HEK293T (cell line): ENCODE measurements around the gene GALNS.

ENCODE experiments used
- ARNT ChIP-seq: fragments of 450-650 bp; IDR thresholded peaks from 2 replicates; pipeline ENCODE4 v1.6.1; 2017; ENCODE audit warnings: mild to moderate bottlenecking
- BHLHE40 ChIP-seq: fragments of 450-650 bp; IDR thresholded peaks from 2 replicates; pipeline ENCODE4 v1.6.1; 2016; ENCODE audit warnings: mild to moderate bottlenecking, moderate library complexity, borderline replicate concordance
- CTBP1 ChIP-seq: fragments of 450-650 bp; IDR thresholded peaks from 2 replicates; pipeline ENCODE4 v1.6.1; 2016; ENCODE audit warnings: borderline replicate concordance
- FOXA1 ChIP-seq: fragments of 450-650 bp; IDR thresholded peaks from 2 replicates; pipeline ENCODE4 v1.6.1; 2016; ENCODE audit warnings: mild to moderate bottlenecking
- FOXK2 ChIP-seq: fragments of 450-650 bp; IDR thresholded peaks from 2 replicates; pipeline ENCODE4 v1.6.1; 2016; ENCODE audit warnings: mild to moderate bottlenecking
- FOXM1 ChIP-seq: fragments of 450-650 bp; IDR thresholded peaks from 2 replicates; pipeline ENCODE4 v1.6.1; 2017; ENCODE audit warnings: mild to moderate bottlenecking, borderline replicate concordance
- L3MBTL2 ChIP-seq: fragments of 450-650 bp; conservative IDR thresholded peaks from 2 replicates; pipeline ENCODE4 v1.6.1; 2016; ENCODE audit warnings: mild to moderate bottlenecking
- LEF1 ChIP-seq: fragments of 450-650 bp; IDR thresholded peaks from 2 replicates; pipeline ENCODE4 v1.6.1; 2017; ENCODE audit warnings: mild to moderate bottlenecking, borderline replicate concordance
- SP1 ChIP-seq: fragments of 450-650 bp; IDR thresholded peaks from 2 replicates; pipeline ENCODE4 v1.6.1; 2017
- SUZ12 ChIP-seq: fragments of 450-650 bp; IDR thresholded peaks from 2 replicates; pipeline ENCODE4 v1.6.1; 2016; ENCODE audit warnings: mild to moderate bottlenecking
- TARDBP ChIP-seq: fragments of 450-650 bp; IDR thresholded peaks from 2 replicates; pipeline ENCODE4 v1.6.1; 2016
- ZNF384 ChIP-seq: fragments of 450-650 bp; IDR thresholded peaks from 2 replicates; pipeline ENCODE4 v1.6.1; 2016
- TF ChIP-seq, protein P1 (sequence below): fragments of 450-650 bp; IDR thresholded peaks from 2 replicates; pipeline ENCODE4 v1.6.1; 2016

- no peak for TF ChIP-seq TARDBP
- no peak for TF ChIP-seq SUZ12
- no peak for TF ChIP-seq CTBP1
- TF ChIP-seq FOXK2, result no peak
- no peak for TF ChIP-seq FOXA1
- no peak for TF ChIP-seq BHLHE40
- TF ChIP-seq LEF1, result no peak
- TF ChIP-seq SP1, result no peak
- TF ChIP-seq ZNF384, result no peak
- TF ChIP-seq, protein P1, sequence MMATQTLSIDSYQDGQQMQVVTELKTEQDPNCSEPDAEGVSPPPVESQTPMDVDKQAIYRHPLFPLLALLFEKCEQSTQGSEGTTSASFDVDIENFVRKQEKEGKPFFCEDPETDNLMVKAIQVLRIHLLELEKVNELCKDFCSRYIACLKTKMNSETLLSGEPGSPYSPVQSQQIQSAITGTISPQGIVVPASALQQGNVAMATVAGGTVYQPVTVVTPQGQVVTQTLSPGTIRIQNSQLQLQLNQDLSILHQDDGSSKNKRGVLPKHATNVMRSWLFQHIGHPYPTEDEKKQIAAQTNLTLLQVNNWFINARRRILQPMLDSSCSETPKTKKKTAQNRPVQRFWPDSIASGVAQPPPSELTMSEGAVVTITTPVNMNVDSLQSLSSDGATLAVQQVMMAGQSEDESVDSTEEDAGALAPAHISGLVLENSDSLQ, result no peak
- no peak for TF ChIP-seq ARNT
- TF ChIP-seq L3MBTL2, result no peak
- no peak for TF ChIP-seq FOXM1
Observed at GRCh38 chr16:88871349-88871702, 14.6 kb upstream of the GALNS start.
